GM12878 (cell line): ENCODE measurements around the gene ALB.

Source experiments
- BCL11A ChIP-seq: IDR thresholded peaks from 2 replicates; pipeline ENCODE4 v1.6.1; 2011; ENCODE audit warnings: low read depth, low read length
- CEBPZ ChIP-seq: fragments of 150-350 bp; IDR thresholded peaks from 2 replicates; pipeline ENCODE4 v1.6.1; 2016; ENCODE audit warnings: low read depth, low read length
- CTCF ChIP-seq, 3 experiments: IDR thresholded peaks in 2 of 3; conservative IDR thresholded peaks in 1 of 3; 2 replicates each; pipeline ENCODE4 v1.5.1; 2011; ENCODE audit warnings: low read depth in 3 of 3, low read length in 3 of 3, mild to moderate bottlenecking in 3 of 3, control low read depth in 2 of 3, moderate library complexity in 2 of 3, inconsistent platforms in 1 of 3, mixed read lengths in 1 of 3; ENCODE audit not compliant: control insufficient read depth in 2 of 3, insufficient read depth in 1 of 3; ENCODE audit errors: extremely low read depth in 1 of 3
- ELK1 ChIP-seq: IDR thresholded peaks from 2 replicates; pipeline ENCODE4 v1.6.1; 2012; ENCODE audit warnings: low read depth, low read length, improper control_type of control experiment
- EP300 ChIP-seq, 2 experiments: fragments of 150-350 bp in 1 of 2; IDR thresholded peaks; 2 replicates each; pipeline ENCODE4 v1.6.1; 2011 to 2012; ENCODE audit warnings: low read depth in 2 of 2, low read length in 2 of 2, borderline replicate concordance in 1 of 2, improper control_type of control experiment in 1 of 2, inconsistent platforms in 1 of 2; ENCODE audit not compliant: control insufficient read depth in 1 of 2
- EZH2 ChIP-seq: IDR thresholded peaks from 2 replicates; pipeline ENCODE4 v1.6.1; 2012; ENCODE audit warnings: low read depth, mild to moderate bottlenecking, control low read depth, inconsistent platforms, low read length, borderline replicate concordance; ENCODE audit not compliant: control insufficient read depth
- KDM1A ChIP-seq: fragments of 200-600 bp; sonication (generic); IDR thresholded peaks from 2 replicates; pipeline ENCODE4 v1.6.1; 2016; ENCODE audit warnings: borderline replicate concordance
- POLR2A ChIP-seq: IDR thresholded peaks from 2 replicates; pipeline ENCODE4 v1.6.1; 2011; ENCODE audit warnings: low read depth, mild to moderate bottlenecking, low read length
- SMC3 ChIP-seq: IDR thresholded peaks from 2 replicates; pipeline ENCODE4 v1.6.1; 2011; ENCODE audit warnings: low read length, improper control_type of control experiment, borderline replicate concordance
- SUZ12 ChIP-seq: fragments of 200-600 bp; sonication (generic); IDR thresholded peaks from one replicate; pipeline ENCODE4 v1.6.1; 2018; ENCODE audit warnings: antibody characterized with exemption, mild to moderate bottlenecking; ENCODE audit not compliant: unreplicated experiment

GRCh38 chr4:73415807-73416238 lies 11.7 kb downstream of the ALB start:
- TF ChIP-seq POLR2A (no peak), EP300 (IDR thresholded peaks at IDR 0.05; ENCODE audit: borderline replicate concordance in 1 of 2, control insufficient read depth in 1 of 2, low read depth in 2 of 2, low read length in 2 of 2) (no peak), EZH2 (no peak), CTCF (IDR thresholded peaks at IDR 0.05 in 2 of 3, conservative IDR thresholded peaks at IDR 0.05 in 1 of 3; ENCODE audit: control insufficient read depth in 2 of 3, extremely low read depth in 1 of 3, insufficient read depth in 1 of 3, low read depth in 3 of 3, low read length in 3 of 3) (no peak), CEBPZ (no peak), SMC3 (no peak), ELK1 (no peak), SUZ12 (no peak), BCL11A (no peak), KDM1A (no peak)
